NCI-H2196 (cell line): Measurements from ENCODE around the gene RORB.

Source experiments
- DNase-seq: peaks from one replicate; lab custom pipeline; 2025; ENCODE audit not compliant: unreplicated experiment; lab: John Stamatoyannopoulos, UW

RORB gene

GRCh38 chr9:74697535-74697934 is 200.4 kb downstream of the RORB start:
- no peak for DNase-seq

GRCh38 chr9:74711341-74711740 is 214.2 kb downstream of the RORB start:
- DNase-seq, result no peak

GRCh38 chr9:74718709-74719108 is 221.6 kb downstream of the RORB start:
- DNase-seq, result no peak

- no peak for DNase-seq
Measured at GRCh38 chr9:74719306-74719705, 222.2 kb downstream of the RORB start.

GRCh38 chr9:74721696-74722660 is 224.8 kb downstream of the RORB start:
- DNase-seq, result no peak

GRCh38 chr9:74724317-74724716 is 227.2 kb downstream of the RORB start:
- no peak for DNase-seq

GRCh38 chr9:74726581-74726980 is 229.4 kb downstream of the RORB start:
- DNase-seq, result no peak

GRCh38 chr9:74728176-74728575 is 231.0 kb downstream of the RORB start:
- DNase-seq, result no peak

GRCh38 chr9:74729136-74729695 is 232.1 kb downstream of the RORB start:
- DNase-seq, result no peak

GRCh38 chr9:74735761-74736160 is 238.6 kb downstream of the RORB start:
- DNase-seq, result no peak

- no peak for DNase-seq
Measured at GRCh38 chr9:74736646-74737045, 239.5 kb downstream of the RORB start.

- no peak for DNase-seq
Measured at GRCh38 chr9:74742191-74742790, 245.2 kb downstream of the RORB start.
